Fibroblast of gingiva (primary cell): ENCODE results near the gene RB1.
"Not testable (repeated sequence)": the region's sequence is repeated elsewhere in the genome, so short reads cannot be mapped to it uniquely, and the experiment has no call there.

ENCODE experiments used
- DNase-seq: peaks from one replicate; pipeline ENCODE4 v3.0.0-alpha.2; 2011; ENCODE audit warnings: low read depth

RB1 gene

DNA sequence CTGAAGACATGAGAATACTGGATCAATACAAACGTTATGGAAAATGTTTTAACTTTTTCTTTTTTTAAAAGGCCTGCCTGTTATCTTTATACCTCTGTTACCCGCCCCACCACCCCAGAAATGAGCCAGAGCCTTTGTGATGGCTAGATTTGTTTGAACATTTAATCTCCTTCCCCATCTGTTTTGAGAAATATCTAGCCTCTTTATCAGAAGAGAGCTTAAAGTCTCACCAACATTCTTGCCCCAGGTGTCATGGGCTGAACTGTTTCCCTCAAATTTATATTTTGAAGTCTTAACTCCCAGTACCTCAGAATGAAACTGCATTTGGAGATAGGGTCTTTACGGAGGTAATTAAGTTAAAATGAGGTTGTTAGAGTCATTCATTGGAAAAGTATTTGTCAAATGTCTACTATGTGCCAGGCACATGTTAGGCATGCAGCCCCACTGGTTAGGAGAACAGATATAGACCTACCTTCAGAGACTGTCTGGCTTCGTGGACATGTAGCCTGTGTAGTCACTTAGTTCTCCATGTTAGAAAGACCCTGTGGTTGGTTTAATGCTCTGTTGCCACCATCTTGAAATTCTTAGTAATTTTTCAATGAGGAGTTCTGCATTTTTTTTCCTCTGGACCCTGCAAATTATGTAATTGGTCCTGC lies 6.3 kb upstream of the RB1 start:
- no peak for DNase-seq

DNA sequence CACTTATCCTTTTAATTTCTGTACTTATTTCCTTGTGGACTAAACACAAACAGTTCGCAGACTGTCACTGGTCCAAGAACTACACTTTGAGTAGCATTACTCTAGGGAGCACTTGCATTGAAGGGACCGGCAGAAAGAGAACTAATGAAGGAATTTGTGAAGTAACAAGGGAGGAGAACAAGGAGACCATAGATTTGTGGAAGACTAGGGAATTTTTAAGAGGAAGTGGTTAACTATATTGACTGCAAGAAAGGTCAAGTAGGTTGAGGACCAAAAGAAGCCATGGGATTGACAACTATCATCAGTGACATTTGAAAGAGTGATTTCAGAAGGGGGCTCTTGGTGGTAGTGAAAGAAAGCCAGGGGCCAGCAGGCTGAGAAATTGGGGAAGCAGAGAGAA lies 4.0 kb upstream of the RB1 start:
- no peak for DNase-seq

DNA sequence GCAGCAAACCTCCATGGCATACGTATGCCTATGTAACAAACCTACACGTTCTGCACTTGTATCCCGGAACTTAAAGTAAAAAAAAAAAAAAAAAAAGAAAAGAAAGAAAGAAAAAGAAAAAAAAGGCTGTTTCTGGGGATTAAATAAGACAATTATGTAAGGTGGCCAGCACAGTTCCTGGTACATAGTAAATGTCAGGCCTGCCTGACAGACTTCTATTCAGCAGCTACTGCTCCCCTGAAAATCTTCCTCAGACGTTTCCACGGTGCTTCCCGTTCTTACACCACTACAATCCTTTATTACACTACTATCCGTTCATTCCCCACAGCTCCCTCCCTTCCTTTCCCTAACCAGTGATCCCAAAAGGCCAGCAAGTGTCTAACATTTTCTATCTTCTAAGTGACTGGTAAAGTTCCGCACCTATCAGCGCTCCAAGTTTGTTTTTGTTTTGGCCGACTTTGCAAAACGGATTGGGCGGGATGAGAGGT lies 636 bp upstream of the RB1 start:
- DNase-seq = peak; percentile 30

DNA sequence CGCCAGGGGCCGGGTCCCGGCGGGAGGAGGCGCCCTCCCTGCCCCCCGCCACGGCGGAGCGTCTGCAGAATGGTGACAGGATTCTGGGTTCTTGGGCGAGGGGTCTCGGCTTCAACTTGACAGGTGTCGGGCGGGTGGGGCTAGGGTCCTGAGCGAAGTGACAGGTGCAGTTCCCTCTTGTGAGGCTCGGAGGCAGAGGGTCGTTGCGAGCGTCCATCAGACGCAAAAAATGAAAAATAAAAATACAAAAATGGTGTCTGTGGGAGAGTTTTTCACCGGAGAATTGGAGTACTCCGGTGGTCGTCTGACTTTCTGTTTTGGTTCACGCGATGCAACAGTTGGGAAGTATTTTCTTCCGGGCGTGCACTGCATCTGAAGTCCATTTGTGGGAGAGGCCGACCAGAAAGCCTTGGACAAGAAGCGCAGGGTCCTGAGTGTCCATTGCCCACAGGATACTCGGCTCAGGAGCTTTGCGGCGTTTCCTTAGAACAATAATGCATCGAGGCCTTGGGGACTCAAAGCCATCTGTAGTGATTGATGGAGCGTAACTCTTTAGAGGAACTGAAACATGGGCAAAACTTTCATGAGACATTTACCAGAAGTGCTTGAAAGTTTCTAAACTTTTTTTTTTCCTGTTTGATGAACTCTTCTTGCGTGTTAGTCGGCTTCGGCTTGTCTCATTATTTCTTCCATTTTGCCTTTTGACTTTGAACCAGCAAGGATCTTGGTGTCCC lies 759 bp downstream of the RB1 start:
- DNase-seq = peak; percentile 42

DNA sequence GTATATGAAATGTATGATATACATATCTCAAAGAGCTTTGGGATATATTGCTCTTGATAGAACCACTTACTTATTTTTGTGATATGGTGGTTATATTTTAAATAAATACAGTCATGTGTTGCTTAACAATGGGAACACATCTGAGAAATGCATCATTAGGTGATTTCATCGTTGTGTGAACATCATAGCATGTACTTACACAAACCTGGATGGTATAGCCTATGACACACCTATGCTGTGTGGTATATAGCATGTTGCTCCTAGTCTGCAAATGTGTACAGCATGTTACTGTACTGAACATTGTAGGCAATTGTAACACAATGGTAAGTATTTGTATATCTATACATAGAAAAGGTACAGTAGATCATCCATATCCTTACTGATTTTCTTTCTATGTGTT lies 7.7 kb downstream of the RB1 start:
- no peak for DNase-seq

DNA sequence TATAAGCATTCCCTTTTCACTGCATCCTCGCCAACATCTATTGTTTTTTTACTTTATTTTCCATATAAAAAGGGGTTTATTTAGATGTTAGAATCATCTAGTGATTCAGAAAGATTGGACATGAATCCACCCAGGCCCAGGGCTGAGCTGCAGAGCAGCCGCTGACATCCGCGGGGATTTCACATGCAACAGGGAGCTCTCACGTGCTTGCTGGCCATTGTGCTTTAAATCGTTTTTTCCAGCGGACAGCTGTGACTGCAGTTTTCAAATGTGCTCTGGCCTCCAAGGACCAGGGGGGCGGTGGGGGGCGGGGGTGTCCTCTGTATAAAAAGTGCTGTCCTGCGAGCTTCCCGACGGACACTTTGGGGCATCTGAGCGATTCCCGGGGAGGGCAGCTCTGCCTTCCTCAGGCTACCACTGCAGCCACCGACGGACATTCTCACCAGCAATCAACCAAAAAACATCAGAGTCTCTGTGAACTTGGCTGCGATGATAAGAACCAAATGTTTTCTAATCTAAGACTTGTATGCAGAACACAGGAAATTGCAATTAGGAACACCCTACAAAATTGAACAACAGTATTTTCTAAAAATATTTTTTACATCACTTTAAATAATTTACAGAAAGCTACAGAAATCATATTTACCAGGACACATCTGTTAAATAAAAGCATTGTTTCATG lies 12.6 kb downstream of the RB1 start:
- no peak for DNase-seq

DNA sequence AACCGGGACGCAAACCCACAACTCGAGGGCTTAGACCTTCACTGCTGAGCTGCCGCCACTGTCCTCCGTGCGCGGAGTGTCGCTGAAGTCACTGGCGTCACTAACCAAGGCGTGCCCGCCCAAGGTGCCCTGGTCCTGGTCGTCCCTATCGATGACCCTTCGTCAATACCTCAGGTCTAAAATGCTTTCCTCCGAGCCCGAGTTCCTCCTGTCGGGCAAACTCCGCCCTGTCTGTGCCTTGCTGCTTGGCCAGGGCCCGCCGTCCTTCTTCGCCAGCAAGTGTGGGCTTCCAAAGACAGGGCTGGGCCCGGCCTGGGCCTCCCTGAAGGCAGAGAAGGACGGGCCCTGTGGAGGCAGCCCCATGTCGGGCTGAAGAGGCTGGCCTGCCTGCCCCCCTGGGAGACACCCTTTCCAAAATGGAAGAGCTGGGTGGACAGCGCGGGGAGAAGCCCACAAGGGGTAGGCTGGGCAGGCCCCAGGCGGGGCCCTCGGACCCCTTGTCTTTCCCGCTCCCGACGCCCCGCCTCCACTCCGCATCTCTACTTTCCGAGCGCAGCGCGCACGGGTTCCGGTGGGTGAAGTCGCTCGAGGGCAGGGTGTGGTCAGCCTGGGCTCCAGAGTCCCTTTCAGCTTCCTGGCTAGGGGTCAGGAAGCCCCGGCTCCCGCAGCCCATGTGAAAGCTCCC lies 13.4 kb downstream of the RB1 start:
- DNase-seq = no peak

DNA sequence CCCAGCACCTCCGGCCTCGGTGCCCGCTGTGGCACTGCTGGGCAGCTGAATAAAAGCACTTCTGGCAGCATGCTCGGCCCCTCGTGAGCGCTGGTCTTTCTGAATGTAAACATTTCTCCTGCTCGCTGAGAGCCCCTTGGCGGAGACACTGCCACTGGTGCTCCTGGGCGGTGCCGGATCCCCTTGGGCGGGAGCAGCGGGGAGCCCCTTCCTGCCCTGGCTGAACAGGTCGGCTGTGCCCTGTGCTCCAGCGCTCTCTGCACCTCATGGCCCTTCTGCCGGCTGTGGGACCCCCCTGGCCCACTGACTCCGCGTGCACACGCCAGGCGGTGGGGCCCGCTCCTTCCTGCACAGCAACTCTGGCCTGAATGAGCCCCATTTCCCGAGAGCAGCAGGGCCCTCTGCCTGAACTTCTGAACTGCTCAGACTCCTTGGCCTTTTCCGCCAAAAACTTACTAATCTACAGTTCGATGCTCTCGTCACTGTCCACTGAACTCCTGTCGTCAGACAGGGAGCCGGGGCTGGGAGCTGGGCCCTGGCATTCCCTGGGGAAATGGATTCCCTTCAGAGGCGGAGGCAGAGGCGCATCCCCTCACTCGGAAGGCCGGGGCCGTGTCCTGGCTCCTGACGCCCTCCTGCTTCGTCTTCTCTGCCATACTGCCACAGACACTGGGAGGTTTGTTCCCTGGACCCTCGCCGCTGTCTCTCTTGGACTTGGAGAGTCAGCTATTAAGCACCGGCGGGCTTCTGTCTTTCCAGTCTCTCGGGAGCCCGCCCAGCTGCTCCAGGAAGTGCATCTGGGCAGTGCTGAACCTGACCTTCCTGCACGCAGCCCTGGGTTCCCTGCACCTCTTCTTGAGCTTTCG lies 14.2 kb downstream of the RB1 start:
- DNase-seq = no peak

DNA sequence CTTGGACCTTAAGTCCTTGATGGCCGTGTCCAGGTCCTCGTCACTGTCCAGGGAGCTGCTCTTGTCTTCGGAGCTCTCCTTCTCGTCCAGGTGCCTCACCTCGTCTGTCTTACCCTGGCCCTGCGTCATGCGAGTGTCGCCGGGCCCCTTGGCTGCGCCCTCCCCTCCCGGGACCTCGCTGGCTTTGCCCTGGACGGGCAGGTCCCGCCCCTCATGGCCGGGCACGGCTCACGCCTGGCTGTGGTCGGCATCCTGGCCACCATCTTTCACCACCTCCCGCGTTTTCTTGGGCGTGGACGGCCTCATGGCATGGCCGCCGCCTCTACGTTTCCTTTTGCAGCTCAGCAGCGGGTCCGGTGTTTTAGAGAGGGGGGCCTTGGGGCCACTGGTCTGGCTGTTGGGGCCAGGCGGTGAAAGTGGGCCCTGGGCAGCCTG lies 14.8 kb downstream of the RB1 start:
- DNase-seq = no peak

DNA sequence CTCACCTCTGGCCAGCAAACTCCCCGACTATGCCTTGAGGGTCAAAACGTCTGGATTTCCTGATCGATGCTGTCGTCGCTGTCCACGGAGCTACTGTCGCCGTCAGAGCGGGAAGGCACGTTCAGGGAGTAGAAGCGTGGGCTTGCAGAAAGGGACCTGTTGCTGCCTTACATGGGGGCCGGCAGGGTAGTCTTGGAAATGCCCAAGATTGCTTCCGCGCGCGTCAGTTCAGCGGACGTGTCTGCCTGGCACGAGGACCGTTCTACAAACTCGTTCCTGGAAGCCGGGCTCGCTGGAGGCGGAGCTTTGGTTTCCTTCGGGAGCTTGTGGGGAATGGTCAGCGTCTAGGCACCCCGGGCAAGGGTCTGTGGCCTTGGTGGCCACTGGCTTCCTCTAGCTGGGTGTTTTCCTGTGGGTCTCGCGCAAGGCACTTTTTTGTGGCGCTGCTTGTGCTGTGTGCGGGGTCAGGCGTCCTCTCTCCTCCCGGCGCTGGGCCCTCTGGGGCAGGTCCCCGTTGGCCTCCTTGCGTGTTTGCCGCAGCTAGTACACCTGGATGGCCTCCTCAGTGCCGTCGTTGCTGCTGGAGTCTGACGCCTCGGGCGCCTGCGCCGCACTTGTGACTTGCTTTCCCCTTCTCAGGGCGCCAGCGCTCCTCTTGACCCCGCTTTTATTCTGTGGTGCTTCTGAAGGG lies 15.4 kb downstream of the RB1 start:
- no peak for DNase-seq

DNA sequence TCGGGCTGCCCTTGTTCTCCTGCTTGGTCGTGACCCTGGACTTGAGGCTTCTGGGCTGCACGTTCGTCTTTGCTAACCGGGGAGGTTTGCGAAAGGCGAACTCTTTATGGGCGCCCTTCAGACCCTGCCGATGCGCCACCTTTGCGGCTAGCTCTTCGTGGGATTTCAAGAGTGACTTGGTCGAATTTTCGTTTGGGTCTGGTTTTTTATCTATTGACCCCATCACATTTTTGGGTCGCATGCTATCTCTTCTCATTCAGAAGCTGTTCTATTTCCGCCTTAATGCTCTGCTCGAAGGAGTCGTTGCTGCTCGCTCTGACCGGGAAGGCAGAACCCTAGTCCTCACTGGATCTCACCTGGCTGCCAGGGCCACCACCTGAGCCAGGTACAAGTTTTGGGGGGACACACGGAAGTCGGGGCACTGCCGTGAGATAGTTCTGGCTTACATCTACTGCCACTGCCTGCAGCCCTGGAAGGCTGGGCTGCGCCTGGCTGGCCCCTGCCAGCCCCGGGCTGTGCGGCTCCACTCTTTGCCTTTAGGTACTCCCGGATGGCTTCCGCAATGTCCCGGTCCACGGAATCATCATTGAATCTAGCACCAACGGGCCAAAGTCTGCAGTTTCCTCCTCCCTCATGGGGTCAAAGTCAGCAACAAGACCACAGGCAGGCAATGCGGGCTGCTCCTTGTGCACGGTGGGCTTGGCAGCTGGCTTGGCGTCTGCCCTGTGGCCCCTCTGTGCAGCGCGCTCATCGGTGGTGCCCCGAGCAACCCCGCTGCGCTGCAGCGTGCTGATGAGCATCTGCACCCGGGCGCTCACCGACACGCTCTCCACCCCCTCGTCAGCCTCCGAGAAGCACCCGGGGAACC lies 16.2 kb downstream of the RB1 start:
- DNase-seq = no peak

DNA sequence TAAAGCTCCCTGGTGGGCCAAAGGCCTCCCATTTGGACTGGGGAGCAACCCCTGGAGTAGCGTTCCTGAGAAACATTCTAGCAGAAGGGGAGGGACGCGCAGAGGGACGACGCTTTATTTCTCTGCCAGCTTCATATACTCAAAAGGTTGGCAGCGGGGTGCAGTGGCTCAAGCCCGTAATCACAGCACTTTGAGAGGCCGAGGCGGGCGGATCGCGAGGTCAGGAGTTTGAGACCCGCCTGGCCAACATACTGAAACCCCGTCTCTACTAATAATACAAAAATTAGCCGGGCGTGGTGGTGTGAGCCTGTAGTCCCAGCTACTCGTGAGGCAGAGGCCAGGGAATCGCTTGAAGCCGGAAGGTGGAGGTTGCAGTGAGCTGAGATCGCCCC lies 16.8 kb downstream of the RB1 start:
- DNase-seq = no peak

DNA sequence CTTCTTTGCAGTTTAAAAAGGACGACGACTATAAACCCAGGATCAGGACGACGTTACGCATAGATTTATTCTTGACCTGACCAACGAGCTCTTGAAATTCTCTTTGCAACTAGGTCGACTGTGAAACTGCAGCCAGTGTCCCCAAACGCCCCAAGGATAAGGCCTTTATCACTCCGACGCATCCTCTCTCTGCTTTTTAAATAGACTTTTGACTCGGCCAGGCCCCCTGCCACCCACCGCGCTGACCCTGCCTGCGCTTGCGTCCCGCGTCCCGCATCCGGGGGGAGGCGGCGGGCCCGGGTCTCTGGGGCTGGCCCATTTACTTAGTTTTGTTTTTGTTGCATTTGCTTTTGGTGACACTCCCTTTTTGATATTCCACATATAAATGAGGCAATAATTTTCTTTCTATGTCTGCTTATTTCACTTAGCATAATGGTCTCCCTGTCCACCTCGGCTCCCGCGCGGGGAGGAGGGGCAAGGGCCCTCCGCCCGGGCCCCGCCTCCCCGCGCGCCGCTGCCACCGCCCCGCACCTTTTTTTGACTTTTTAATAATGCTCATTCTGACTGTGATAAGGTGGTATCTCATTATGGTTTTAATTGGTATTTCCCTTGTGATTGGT lies 17.4 kb downstream of the RB1 start:
- DNase-seq = no peak

DNA sequence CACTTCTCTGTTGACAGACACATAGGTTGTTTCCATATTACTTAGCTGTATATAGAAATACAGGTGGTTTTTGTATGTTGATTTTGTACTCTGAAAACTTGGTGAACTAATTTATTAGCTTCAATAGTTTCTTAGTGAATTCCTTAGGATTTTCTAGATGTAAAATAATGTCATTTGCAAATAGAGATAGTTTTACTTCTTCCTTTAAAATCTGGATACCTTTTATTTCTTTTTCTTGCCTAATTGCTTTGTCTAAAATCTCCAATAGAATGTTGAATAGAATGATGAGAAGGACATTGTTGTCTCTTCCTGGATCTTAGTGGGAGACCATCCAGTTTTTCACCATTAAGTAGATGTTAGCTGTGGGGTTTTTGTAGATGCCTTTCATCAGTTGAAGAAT lies 18.7 kb downstream of the RB1 start:
- DNase-seq = no peak

DNA sequence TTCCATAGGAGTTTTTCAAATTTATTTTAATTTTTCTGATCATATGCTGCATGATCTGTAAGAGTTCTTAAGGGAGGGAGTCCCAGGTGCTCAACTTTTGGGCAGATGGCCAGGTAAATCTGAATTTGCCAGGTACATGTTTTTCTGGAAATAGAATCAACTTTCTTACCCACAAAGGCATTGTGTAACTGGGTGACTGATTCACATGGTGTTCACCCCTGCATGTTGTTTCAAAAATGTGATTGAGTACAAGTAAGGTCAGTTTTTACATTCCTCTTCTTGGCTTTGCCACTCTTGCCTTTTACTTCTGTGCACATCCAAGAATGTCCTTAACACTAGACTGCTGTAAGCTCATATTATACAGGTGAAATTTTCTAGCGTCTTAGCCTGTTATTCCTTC lies 30.4 kb downstream of the RB1 start:
- peak; percentile 50 for DNase-seq

DNA sequence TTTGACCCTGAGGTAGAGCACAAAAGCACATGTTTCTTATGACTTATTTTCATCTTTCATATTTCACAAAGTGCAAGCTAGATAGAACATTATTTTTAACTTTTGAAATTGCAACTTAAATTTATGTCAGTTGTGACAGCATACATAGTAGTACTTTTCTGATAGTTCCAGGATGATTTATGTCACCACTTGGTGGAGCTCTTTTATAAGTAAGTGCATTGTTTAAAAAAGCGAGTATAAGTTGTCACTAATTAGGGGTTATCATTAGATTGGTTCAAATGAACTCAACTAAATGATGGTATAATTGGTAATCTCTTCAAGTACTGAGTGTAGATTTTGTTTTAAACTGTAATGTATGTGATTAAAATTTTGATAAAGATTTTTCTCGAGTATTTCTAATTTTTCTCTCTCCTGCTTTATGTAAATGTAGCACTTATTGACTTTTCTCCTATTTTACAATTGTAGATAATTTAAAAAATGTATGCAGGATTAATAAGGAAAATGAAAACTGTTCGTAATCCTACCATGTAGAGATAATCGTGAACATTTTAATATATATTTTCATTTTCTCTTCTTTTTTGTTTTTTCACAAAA lies 31.1 kb downstream of the RB1 start:
- DNase-seq = peak; percentile 44

DNA sequence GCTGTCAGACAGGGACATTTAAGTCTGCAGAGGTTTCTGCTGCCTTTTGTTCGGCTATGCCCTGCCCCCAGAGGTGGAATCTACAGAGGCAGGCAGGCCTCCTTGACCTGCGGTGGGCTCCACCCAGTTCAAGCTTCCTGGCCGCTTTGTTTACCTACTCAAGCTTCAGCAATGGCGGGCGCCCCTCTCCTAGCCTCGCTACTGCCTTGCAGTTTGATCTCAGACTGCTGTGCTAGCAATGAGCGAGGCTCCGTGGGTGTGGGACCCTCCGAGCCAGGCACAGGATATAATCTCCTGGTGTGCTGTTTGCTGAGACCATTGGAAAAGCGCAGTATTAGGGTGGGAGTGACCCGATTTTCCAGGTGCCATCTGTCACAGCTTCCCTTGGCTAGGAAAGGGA lies 35.6 kb downstream of the RB1 start:
- DNase-seq = not testable (repeated sequence)

DNA sequence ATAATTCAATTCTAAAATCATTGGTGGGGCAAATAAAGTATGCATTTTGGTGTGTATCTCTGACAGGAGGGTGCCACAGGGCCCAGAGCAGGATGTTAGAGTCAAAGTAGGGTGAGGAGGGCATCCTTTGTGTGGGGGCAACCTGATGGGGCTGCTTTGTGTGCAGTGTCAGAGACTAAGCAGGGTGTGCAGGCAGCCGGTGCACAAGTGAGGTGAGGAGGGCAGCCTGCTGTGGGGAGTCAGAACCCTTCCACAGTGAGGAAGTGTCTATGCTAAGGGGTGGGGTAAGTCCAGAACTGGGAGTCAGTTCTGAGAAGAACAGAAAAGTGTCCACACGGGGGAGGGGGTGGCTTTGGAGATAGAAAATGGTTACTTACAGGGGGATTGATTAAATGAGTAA lies 40.7 kb downstream of the RB1 start:
- no peak for DNase-seq

DNA sequence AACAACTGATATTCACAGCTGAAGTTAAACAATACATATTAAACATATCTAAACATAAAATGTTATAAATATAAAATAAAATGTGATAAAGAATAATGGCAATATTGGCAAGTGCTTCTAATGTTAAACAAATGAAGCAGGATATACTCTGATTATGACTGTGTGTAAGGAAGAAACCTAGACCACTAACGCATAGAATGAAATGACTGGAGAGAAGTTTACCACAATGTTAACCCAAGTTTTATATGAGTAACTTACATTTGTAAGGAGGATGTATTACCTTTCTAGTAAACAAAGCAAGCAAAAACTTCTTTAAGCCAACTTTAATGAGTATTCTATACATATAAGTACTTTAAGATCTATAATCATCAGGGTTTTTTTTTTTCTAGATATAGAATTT lies 43.0 kb downstream of the RB1 start:
- no peak for DNase-seq
